Measurements from ENCODE around the gene KRT15.

- no peak for TF ChIP-seq SP1 (IDR thresholded peaks at IDR 0.05; ENCODE audit: low read depth, low read length)
- TF ChIP-seq, protein P1, sequence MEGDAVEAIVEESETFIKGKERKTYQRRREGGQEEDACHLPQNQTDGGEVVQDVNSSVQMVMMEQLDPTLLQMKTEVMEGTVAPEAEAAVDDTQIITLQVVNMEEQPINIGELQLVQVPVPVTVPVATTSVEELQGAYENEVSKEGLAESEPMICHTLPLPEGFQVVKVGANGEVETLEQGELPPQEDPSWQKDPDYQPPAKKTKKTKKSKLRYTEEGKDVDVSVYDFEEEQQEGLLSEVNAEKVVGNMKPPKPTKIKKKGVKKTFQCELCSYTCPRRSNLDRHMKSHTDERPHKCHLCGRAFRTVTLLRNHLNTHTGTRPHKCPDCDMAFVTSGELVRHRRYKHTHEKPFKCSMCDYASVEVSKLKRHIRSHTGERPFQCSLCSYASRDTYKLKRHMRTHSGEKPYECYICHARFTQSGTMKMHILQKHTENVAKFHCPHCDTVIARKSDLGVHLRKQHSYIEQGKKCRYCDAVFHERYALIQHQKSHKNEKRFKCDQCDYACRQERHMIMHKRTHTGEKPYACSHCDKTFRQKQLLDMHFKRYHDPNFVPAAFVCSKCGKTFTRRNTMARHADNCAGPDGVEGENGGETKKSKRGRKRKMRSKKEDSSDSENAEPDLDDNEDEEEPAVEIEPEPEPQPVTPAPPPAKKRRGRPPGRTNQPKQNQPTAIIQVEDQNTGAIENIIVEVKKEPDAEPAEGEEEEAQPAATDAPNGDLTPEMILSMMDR (IDR thresholded peaks at IDR 0.05; ENCODE audit: control extremely low read depth in 1 of 3, insufficient read depth in 1 of 3, low read depth in 1 of 3, low read length in 3 of 3) = no peak
- no peak for TF ChIP-seq EZH2 (IDR thresholded peaks at IDR 0.05; ENCODE audit: low read depth, low read length, severe bottlenecking)
- no peak for TF ChIP-seq SIN3A (conservative IDR thresholded peaks at IDR 0.05 in 1 of 2, IDR thresholded peaks at IDR 0.05 in 1 of 2; ENCODE audit: low read depth in 1 of 2, low read length in 2 of 2)
- TF ChIP-seq TAF7 (optimal IDR thresholded peaks at IDR 0.05; ENCODE audit: borderline replicate concordance, low read depth, low read length) = no peak
- TF ChIP-seq CBX5 (IDR thresholded peaks at IDR 0.05; ENCODE audit: low read depth, low read length) = no peak
- TF ChIP-seq CREB1 (IDR thresholded peaks at IDR 0.05) = no peak
- TF ChIP-seq POLR2A (IDR thresholded peaks at IDR 0.05; ENCODE audit: control extremely low read depth in 1 of 2, low read depth in 2 of 2, low read length in 2 of 2) = no peak
- TF ChIP-seq FOSL1 (IDR thresholded peaks at IDR 0.05; ENCODE audit: insufficient read depth, low read depth, low read length) = no peak
Measured at GRCh38 chr17:41468346-41468745, 50.3 kb downstream of the KRT15 start.
